Upper lobe of right lung (tissue), 1 donor: ENCODE results near the gene PDLIM5. TPM values are rescaled to one million over a fixed set of nuclear protein-coding genes. Genes with fewer than 3 reads are reported as not detected.
A peak's percentile ranks its signal among the peaks of the same experiment; 100 is the strongest.

Source experiments
- ATAC-seq: fragments of 200-7000 bp; cut with Tn5 transposase; one replicate; pipeline ENCODE4 v1.9.1; 2020; ENCODE audit warnings: mild to moderate bottlenecking, moderate library complexity
- DNase-seq: peaks from one replicate; pipeline ENCODE4 v3.0.0-alpha.2; 2020
- H3K27ac ChIP-seq: fragments of 200-600 bp; one replicate; pipeline ENCODE4 v1.8.0; 2022
- H3K27me3 ChIP-seq: fragments of 200-600 bp; one replicate; pipeline ENCODE4 v1.8.0; 2022; ENCODE audit warnings: mild to moderate bottlenecking
- H3K36me3 ChIP-seq: fragments of 200-600 bp; one replicate; pipeline ENCODE4 v1.8.0; 2022
- H3K4me1 ChIP-seq: fragments of 200-600 bp; one replicate; pipeline ENCODE4 v1.8.0; 2022
- H3K4me3 ChIP-seq: fragments of 200-600 bp; one replicate; pipeline ENCODE4 v1.8.0; 2022; ENCODE audit warnings: mild to moderate bottlenecking
- H3K9me3 ChIP-seq: fragments of 200-600 bp; one replicate; pipeline ENCODE4 v1.8.0; 2022
- CTCF ChIP-seq: fragments of 200-600 bp; IDR thresholded peaks from one replicate; pipeline ENCODE4 v1.8.0; 2022; ENCODE audit warnings: antibody characterized with exemption
- intact Hi-C: fragments of 100-400 bp; cut with DNase I; formaldehyde crosslinking; loops from one replicate; pipeline ENCODE4 v1.11.0; 2022
- total RNA-seq: library from RNA; stranded (reverse); fragmentation: NEBNext Ultra II Directional; extraction: Animal tissue kit (Norgen Biotek cat#: 25700); gene quantifications from one replicate; pipeline ENCODE4 v1.2.1, GENCODE V29; 2021
- donor health status: DM: no; HTN: yes; CAD: no; lungs with severe emphysema.

PDLIM5 gene
- total RNA-seq, 1 donor from 2014 or later = 82.8 TPM

GRCh38 chr4:94448815-94449375, 2.8 kb upstream of the PDLIM5 start:
- intact Hi-C loops = no loop called here
- peaks cover 4% of the 10 kb centered on the region for H3K4me1 ChIP-seq
- H3K4me3 ChIP-seq = no peak overlapping the region
- ATAC-seq = no peak
- DNase-seq = no peak
- H3K9me3 ChIP-seq = no peaks in the 10 kb centered on the region
- TF ChIP-seq CTCF = no peak
- H3K27ac ChIP-seq = no peak overlapping the region
- H3K27me3 ChIP-seq = no peaks in the 10 kb centered on the region
- H3K36me3 ChIP-seq = no peaks in the 10 kb centered on the region

GRCh38 chr4:94451051-94451694, 569 bp upstream of the PDLIM5 start:
- TF ChIP-seq CTCF = no peak
- ATAC-seq (no peak), DNase-seq (no peak)
- Histone ChIP-seq H3K4me1 (peaks cover 10% of the 10 kb centered on the region), H3K4me3 (peak overlapping the region; percentile 96), H3K36me3 (peaks cover 5% of the 10 kb centered on the region), H3K27ac (peak overlapping the region; percentile 96), H3K27me3 (no peaks in the 10 kb centered on the region), H3K9me3 (no peaks in the 10 kb centered on the region)
- intact Hi-C loops = no loop called here

GRCh38 chr4:94452476-94453371, 982 bp downstream of the PDLIM5 start:
- H3K9me3 ChIP-seq = no peaks in the 10 kb centered on the region
- no peak for TF ChIP-seq CTCF
- peaks cover 15% of the 10 kb centered on the region for H3K36me3 ChIP-seq
- H3K27me3 ChIP-seq = no peaks in the 10 kb centered on the region
- H3K4me1 ChIP-seq = peaks cover 16% of the 10 kb centered on the region
- DNase-seq (peak; percentile 87), ATAC-seq (peak; percentile 84)
- intact Hi-C loops = no loop called here
- peak overlapping the region; percentile 96 for H3K4me3 ChIP-seq
- peak overlapping the region; percentile 96 for H3K27ac ChIP-seq

GRCh38 chr4:94453391-94453963, 1.7 kb downstream of the PDLIM5 start:
- peak overlapping the region; percentile 96 for H3K4me3 ChIP-seq
- H3K9me3 ChIP-seq = no peaks in the 10 kb centered on the region
- no peak for ATAC-seq
- H3K4me1 ChIP-seq = peaks cover 23% of the 10 kb centered on the region
- no peak for DNase-seq
- intact Hi-C loops = no loop called here
- peaks cover 15% of the 10 kb centered on the region for H3K36me3 ChIP-seq
- no peak for TF ChIP-seq CTCF
- H3K27ac ChIP-seq = no peak overlapping the region
- no peaks in the 10 kb centered on the region for H3K27me3 ChIP-seq

DNA sequence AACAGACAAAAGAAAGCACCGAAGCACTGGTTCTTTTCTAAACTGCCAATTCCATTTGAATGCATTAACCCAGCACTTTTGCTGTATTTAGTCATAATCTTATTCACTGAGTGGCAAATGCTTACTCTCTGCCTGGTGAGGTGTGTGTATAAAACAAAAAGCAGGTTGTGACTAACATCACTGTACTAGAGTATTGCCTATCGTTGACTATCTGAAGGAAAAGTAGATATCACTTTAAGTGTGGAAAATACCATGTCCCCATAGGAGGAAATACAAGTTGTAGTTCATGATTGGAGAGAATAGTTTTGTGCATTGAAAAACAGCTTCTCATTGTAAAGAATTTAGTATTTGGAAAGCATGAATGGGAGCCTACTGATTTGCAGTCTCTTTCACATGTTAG, 2.7 kb downstream of the PDLIM5 start:
- Histone ChIP-seq H3K4me3 (no peak overlapping the region), H3K27ac (no peak overlapping the region), H3K27me3 (no peaks in the 10 kb centered on the region), H3K9me3 (no peaks in the 10 kb centered on the region), H3K36me3 (peaks cover 15% of the 10 kb centered on the region), H3K4me1 (peaks cover 23% of the 10 kb centered on the region)
- no peak for TF ChIP-seq CTCF
- intact Hi-C loops = no loop called here
- no peak for ATAC-seq
- no peak for DNase-seq
